ENCODE measurements around the gene LRRC7.

LRRC7 gene

GRCh38 chr1:69567652-69568420 lies at the start of gene LRRC7:
Gene LRRC7, plus strand, starts transcription at chr1:69567922. Its CDS starts 718 bp downstream, at chr1:69568640.
- no peak for DNase-seq

GRCh38 chr1:69519006-69519405 lies 48.7 kb upstream of the LRRC7 start:
- DNase-seq, result no peak

- DNase-seq, result no peak
Measured at GRCh38 chr1:69520326-69520725, 47.4 kb upstream of the LRRC7 start.

GRCh38 chr1:69523032-69523431 lies 44.7 kb upstream of the LRRC7 start:
- no peak for DNase-seq

- DNase-seq, result no peak
Measured at GRCh38 chr1:69523461-69523860, 44.3 kb upstream of the LRRC7 start.

GRCh38 chr1:69524015-69524414 lies 43.7 kb upstream of the LRRC7 start:
- no peak for DNase-seq

GRCh38 chr1:69527273-69527672 lies 40.4 kb upstream of the LRRC7 start:
- DNase-seq, result no peak

GRCh38 chr1:69528376-69528775 lies 39.3 kb upstream of the LRRC7 start:
- no peak for DNase-seq

GRCh38 chr1:69533343-69533742 lies 34.4 kb upstream of the LRRC7 start:
- DNase-seq, result no peak

GRCh38 chr1:69534829-69535228 lies 32.9 kb upstream of the LRRC7 start:
- DNase-seq, result no peak

- no peak for DNase-seq
Measured at GRCh38 chr1:69535490-69535889, 32.2 kb upstream of the LRRC7 start.

GRCh38 chr1:69540052-69540451 lies 27.7 kb upstream of the LRRC7 start:
- no peak for DNase-seq

- no peak for DNase-seq
Measured at GRCh38 chr1:69551476-69552324, 16.0 kb upstream of the LRRC7 start.

GRCh38 chr1:69553726-69554125 lies 14.0 kb upstream of the LRRC7 start:
- DNase-seq, result no peak

GRCh38 chr1:69568421-69569174 lies 876 bp downstream of the LRRC7 start:
- DNase-seq, result no peak

GRCh38 chr1:69569175-69569541 lies 1.4 kb downstream of the LRRC7 start:
- no peak for DNase-seq

- DNase-seq, result no peak
Measured at GRCh38 chr1:69569576-69570328, 2.0 kb downstream of the LRRC7 start.

GRCh38 chr1:69570356-69570755 lies 2.6 kb downstream of the LRRC7 start:
- DNase-seq, result no peak

- no peak for DNase-seq
Measured at GRCh38 chr1:69572921-69573320, 5.2 kb downstream of the LRRC7 start.

GRCh38 chr1:69573911-69574310 lies 6.2 kb downstream of the LRRC7 start:
- DNase-seq, result no peak

- DNase-seq, result no peak
Measured at GRCh38 chr1:69585666-69586065, 17.9 kb downstream of the LRRC7 start.

GRCh38 chr1:69587391-69587790 lies 19.7 kb downstream of the LRRC7 start:
- no peak for DNase-seq

GRCh38 chr1:69589799-69590198 lies 22.1 kb downstream of the LRRC7 start:
- no peak for DNase-seq

Measured in GDM1 (cell line).